H9 (cell line): Measurements from ENCODE around the gene KCNMB1. TPM values are rescaled to one million over a fixed set of nuclear protein-coding genes. Genes with fewer than 3 reads are reported as not detected.

ENCODE experiments used
- DNase-seq: peaks from one replicate; pipeline ENCODE4 v3.0.0-alpha.2; 2017
- H2AFZ ChIP-seq: one replicate; pipeline ENCODE4 v1.6.1; 2013; ENCODE audit warnings: mild to moderate bottlenecking, low read length, control low read depth, moderate library complexity
- H2AK5ac ChIP-seq: 2 replicates; pipeline ENCODE4 v1.6.1; 2013; ENCODE audit warnings: low read length, control low read depth, mixed read lengths; ENCODE audit not compliant: insufficient read length
- H2BK120ac ChIP-seq: one replicate; pipeline ENCODE4 v1.6.1; 2013; ENCODE audit warnings: low read depth, mild to moderate bottlenecking, low read length, control low read depth, inconsistent platforms; ENCODE audit not compliant: poor library complexity, severe bottlenecking
- H2BK12ac ChIP-seq: 2 replicates; pipeline ENCODE4 v1.6.1; 2013; ENCODE audit warnings: low read length, control low read depth, mixed read lengths, low read depth; ENCODE audit not compliant: insufficient read length
- H2BK15ac ChIP-seq: 2 replicates; pipeline ENCODE4 v1.6.1; 2013; ENCODE audit warnings: low read depth, low read length, control low read depth
- H2BK20ac ChIP-seq: one replicate; pipeline ENCODE4 v1.6.1; 2013; ENCODE audit warnings: low read depth, mild to moderate bottlenecking, low read length, control low read depth, inconsistent platforms; ENCODE audit not compliant: poor library complexity, severe bottlenecking
- H2BK5ac ChIP-seq: 2 replicates; pipeline ENCODE4 v1.6.1; 2013; ENCODE audit warnings: low read length, control low read depth, mixed read lengths; ENCODE audit not compliant: insufficient read length
- H3K14ac ChIP-seq: 2 replicates; pipeline ENCODE4 v1.6.1; 2013; ENCODE audit warnings: low read length, control low read depth; ENCODE audit not compliant: insufficient read depth
- H3K18ac ChIP-seq: 2 replicates; pipeline ENCODE4 v1.6.1; 2013; ENCODE audit warnings: low read depth, mild to moderate bottlenecking, mixed read lengths, low read length, control low read depth; ENCODE audit not compliant: insufficient read length
- H3K23ac ChIP-seq: 2 replicates; pipeline ENCODE4 v1.6.1; 2013; ENCODE audit warnings: low read length, control low read depth, mixed read lengths, low read depth; ENCODE audit not compliant: insufficient read length
- H3K23me2 ChIP-seq: 2 replicates; pipeline ENCODE4 v1.6.1; 2013; ENCODE audit warnings: low read depth, mild to moderate bottlenecking, mixed read lengths, low read length, control low read depth; ENCODE audit not compliant: insufficient read length, poor library complexity, severe bottlenecking
- H3K27ac ChIP-seq: 2 replicates; pipeline ENCODE4 v1.5.1; 2013; ENCODE audit warnings: low read length, control low read depth, mixed read lengths, low read depth; ENCODE audit not compliant: insufficient read length
- H3K27me3 ChIP-seq: 2 replicates; pipeline ENCODE4 v1.6.1; 2013; ENCODE audit warnings: low read length, control low read depth, inconsistent platforms; ENCODE audit not compliant: insufficient read depth
- H3K4ac ChIP-seq: 2 replicates; pipeline ENCODE4 v1.6.1; 2013; ENCODE audit warnings: low read depth, mild to moderate bottlenecking, control low read depth, inconsistent platforms, low read length, moderate library complexity
- H3K4me1 ChIP-seq: 2 replicates; pipeline ENCODE4 v1.6.1; 2013; ENCODE audit warnings: low read length, control low read depth, inconsistent platforms; ENCODE audit not compliant: insufficient read depth
- H3K4me2 ChIP-seq: 2 replicates; pipeline ENCODE4 v1.6.1; 2013; ENCODE audit warnings: low read length, control low read depth, mixed read lengths; ENCODE audit not compliant: insufficient read length, insufficient read depth
- H3K56ac ChIP-seq: 2 replicates; pipeline ENCODE4 v1.6.1; 2013; ENCODE audit warnings: low read depth, mild to moderate bottlenecking, mixed read lengths, low read length, control low read depth; ENCODE audit not compliant: insufficient read length
- H3K79me1 ChIP-seq: 2 replicates; pipeline ENCODE4 v1.6.1; 2013; ENCODE audit warnings: low read depth, mild to moderate bottlenecking, moderate library complexity, low read length, control low read depth, inconsistent platforms; ENCODE audit not compliant: insufficient read depth, poor library complexity, severe bottlenecking
- H3K79me2 ChIP-seq: 2 replicates; pipeline ENCODE4 v1.6.1; 2013; ENCODE audit warnings: low read length, control low read depth, inconsistent platforms; ENCODE audit not compliant: insufficient read depth
- H3K9ac ChIP-seq: 2 replicates; pipeline ENCODE4 v1.6.1; 2013; ENCODE audit warnings: low read length, control low read depth, mixed read lengths; ENCODE audit not compliant: insufficient read length; ENCODE audit errors: extremely low read depth
- H3K9me3 ChIP-seq: one replicate; pipeline ENCODE4 v1.6.1; 2013; ENCODE audit warnings: low read depth, low read length, inconsistent platforms; ENCODE audit not compliant: control insufficient read depth
- H3T11ph ChIP-seq: one replicate; pipeline ENCODE4 v1.6.1; 2013; ENCODE audit warnings: mild to moderate bottlenecking, low read length, control low read depth, inconsistent platforms
- H4K20me1 ChIP-seq: one replicate; pipeline ENCODE4 v1.6.1; 2013; ENCODE audit not compliant: control insufficient read depth, insufficient read length, insufficient read depth
- H4K5ac ChIP-seq: 2 replicates; pipeline ENCODE4 v1.6.1; 2013; ENCODE audit warnings: low read depth, mild to moderate bottlenecking, mixed read lengths, low read length, control low read depth; ENCODE audit not compliant: insufficient read length
- H4K8ac ChIP-seq: replicated peaks from 2 replicates; pipeline ENCODE4 v1.6.1; 2013; ENCODE audit warnings: low read length, control low read depth, mixed read lengths, low read depth; ENCODE audit not compliant: insufficient read length
- H4K91ac ChIP-seq: 2 replicates; pipeline ENCODE4 v1.6.1; 2013; ENCODE audit warnings: low read depth, mild to moderate bottlenecking, moderate library complexity, mixed read lengths, low read length, control low read depth; ENCODE audit not compliant: insufficient read length
- H3K27ac Mint-ChIP-seq, 3 experiments: 2 replicates in 2 of 3; 3 replicates in 1 of 3; pipeline ENCODE4 v1.8.0; 2020 to 2021; ENCODE audit warnings: mixed read lengths in 3 of 3, mild to moderate bottlenecking in 1 of 3, moderate library complexity in 1 of 3
- H3K27me3 Mint-ChIP-seq: 2 replicates; pipeline ENCODE4 v1.8.0; 2021; ENCODE audit warnings: low read depth, mild to moderate bottlenecking, moderate library complexity, mixed read lengths
- H3K36me3 Mint-ChIP-seq, 3 experiments: 2 replicates in 2 of 3; 3 replicates in 1 of 3; pipeline ENCODE4 v1.8.0; 2020 to 2021; ENCODE audit warnings: low read depth in 3 of 3, mixed read lengths in 3 of 3; ENCODE audit not compliant: insufficient read depth in 1 of 3
- H3K4me1 Mint-ChIP-seq, 2 experiments: 2 replicates each; pipeline ENCODE4 v1.8.0; 2020; ENCODE audit warnings: mixed read lengths in 2 of 2
- H3K4me3 Mint-ChIP-seq, 2 experiments: 2 replicates in 1 of 2; 3 replicates in 1 of 2; pipeline ENCODE4 v1.8.0; 2020 to 2021; ENCODE audit warnings: mild to moderate bottlenecking in 2 of 2, mixed read lengths in 2 of 2, moderate library complexity in 1 of 2
- H3K9me3 Mint-ChIP-seq, 2 experiments: 2 replicates in 1 of 2; 3 replicates in 1 of 2; pipeline ENCODE4 v1.8.0; 2020; ENCODE audit warnings: mild to moderate bottlenecking in 2 of 2, mixed read lengths in 2 of 2, moderate library complexity in 1 of 2
- CTCF ChIP-seq: fragments of 200-600 bp; sonication (generic); conservative IDR thresholded peaks from 3 replicates; pipeline ENCODE4 v1.8.0; 2021; ENCODE audit warnings: antibody characterized with exemption, mild to moderate bottlenecking
- WGBS: extraction: QIAGEN DNeasy Blood & Tissue Kit; methylation state at CpG from one replicate; pipeline ENCODE4 v1.1.7; 2013; ENCODE audit warnings: missing lambda C conversion rate, low lambda C conversion rate, mixed read lengths; ENCODE audit not compliant: insufficient read length; ENCODE audit errors: extremely low coverage; 5-methylcytosine and 5-hydroxymethylcytosine counted together
- total RNA-seq: library from RNA; stranded (reverse); gene quantifications from 2 replicates; pipeline ENCODE4 v1.2.1, GENCODE V29; 2021

KCNMB1 gene
- total RNA-seq, 1 experiment from 2014 or later = 0.28 TPM

GRCh38 chr5:170432669-170433068 lies 43.5 kb upstream of the KCNMB1 start:
- Histone ChIP-seq H2BK20ac (no peak overlapping the region), H3K18ac (no peak overlapping the region), H3K79me2 (no peaks in the 10 kb centered on the region), H4K8ac (no peak overlapping the region), H2BK15ac (no peak overlapping the region), H3K56ac (no peak overlapping the region), H3K79me1 (no peaks in the 10 kb centered on the region), H3K27me3 (no peaks in the 10 kb centered on the region), H2AK5ac (no peak overlapping the region), H2BK12ac (no peak overlapping the region), H3K23me2 (no peaks in the 10 kb centered on the region), H2AFZ (no peak overlapping the region), H3T11ph (no peak overlapping the region), H3K23ac (no peak overlapping the region), H3K14ac (no peak overlapping the region), H3K4ac (no peak overlapping the region), H2BK5ac (no peak overlapping the region), H4K5ac (no peak overlapping the region), H4K20me1 (no peaks in the 10 kb centered on the region), H3K9ac (no peak overlapping the region), H3K4me2 (no peak overlapping the region), H3K9me3 (no peaks in the 10 kb centered on the region), H4K91ac (no peak overlapping the region), H2BK120ac (no peak overlapping the region), H3K27ac (no peak overlapping the region), H3K4me1 (0 out of 2 replicates have a peak, but pooled peaks cover 2% of the 10 kb centered on the region)
- H3K27me3 Mint-ChIP-seq = peaks cover 1% of the 10 kb centered on the region
- no peak overlapping the region for H3K4me3 Mint-ChIP-seq
- no peak overlapping the region for H3K27ac Mint-ChIP-seq
- H3K36me3 Mint-ChIP-seq = peaks cover 0 to 6% (median 0%) of the 10 kb centered on the region in 3 experiments; a peak in 2 of 7 replicates
- DNase-seq = no peak
- no peak for TF ChIP-seq CTCF
- H3K9me3 Mint-ChIP-seq = peaks cover 3 to 7% of the 10 kb centered on the region in 2 experiments; a peak in 3 of 5 replicates
- WGBS = no CpG with 5 or more reads among the region's 3 CpGs
- H3K4me1 Mint-ChIP-seq = peaks cover 16 to 22% of the 10 kb centered on the region in 2 experiments
